SK-N-SH treated with all-trans-retinoic acid at 6 μM for 48 hours (cell line): Measurements from ENCODE around the gene SSTR5.

ENCODE experiments used
- ATAC-seq: fragments of 200-7000 bp; cut with Tn5 transposase; 3 replicates; pipeline ENCODE4 v1.9.1; 2020; ENCODE audit warnings: mild to moderate bottlenecking, moderate library complexity
- ARNTL ChIP-seq: fragments of 450-650 bp; formaldehyde crosslinking; IDR thresholded peaks from 2 replicates; pipeline ENCODE4 v1.5.0; 2020; ENCODE audit warnings: low read depth, mild to moderate bottlenecking, moderate library complexity, borderline replicate concordance
- BACH2 ChIP-seq: fragments of 250-450 bp; sonication (Bioruptor Pico); IDR thresholded peaks from 2 replicates; pipeline ENCODE4 v1.9.0; 2021; ENCODE audit warnings: mild to moderate bottlenecking, borderline replicate concordance
- ESRRG ChIP-seq: fragments of 250-450 bp; sonication (Bioruptor Pico); IDR thresholded peaks from 2 replicates; pipeline ENCODE4 v1.6.1; 2021; ENCODE audit warnings: mild to moderate bottlenecking
- ISL1 ChIP-seq: fragments of 250-450 bp; sonication (Bioruptor Pico); IDR thresholded peaks from 2 replicates; pipeline ENCODE4 v2.1.2; 2022; ENCODE audit warnings: mild to moderate bottlenecking, moderate library complexity
- OSR1 ChIP-seq: fragments of 250-450 bp; sonication (Bioruptor Pico); IDR thresholded peaks from 2 replicates; pipeline ENCODE4 v1.8.0; 2022; ENCODE audit warnings: moderate library complexity, mild to moderate bottlenecking, inconsistent platforms
- PPARA ChIP-seq: fragments of 250-450 bp; sonication (Bioruptor Pico); IDR thresholded peaks from 2 replicates; pipeline ENCODE4 v1.5.0; 2020; ENCODE audit warnings: mild to moderate bottlenecking, borderline replicate concordance
- SNAI2 ChIP-seq: fragments of 250-450 bp; sonication (Bioruptor Pico); IDR thresholded peaks from 2 replicates; pipeline ENCODE4 v1.5.0; 2020; ENCODE audit warnings: mild to moderate bottlenecking, moderate library complexity
- TCF4 ChIP-seq: fragments of 250-450 bp; sonication (Bioruptor Pico); IDR thresholded peaks from 2 replicates; pipeline ENCODE4 v1.8.0; 2021; ENCODE audit warnings: mild to moderate bottlenecking, moderate library complexity, borderline replicate concordance
- TOX ChIP-seq: fragments of 250-450 bp; sonication (Bioruptor Pico); IDR thresholded peaks from 2 replicates; pipeline ENCODE4 v1.8.0; 2021; ENCODE audit warnings: mild to moderate bottlenecking, moderate library complexity, borderline replicate concordance
- ZC3H10 ChIP-seq: fragments of 250-450 bp; sonication (Bioruptor Pico); IDR thresholded peaks from 2 replicates; pipeline ENCODE4 v1.5.1; 2021; ENCODE audit warnings: mild to moderate bottlenecking, moderate library complexity
- ZFP3 ChIP-seq: fragments of 250-450 bp; sonication (Bioruptor Pico); IDR thresholded peaks from 2 replicates; pipeline ENCODE4 v1.5.0; 2020; ENCODE audit warnings: mild to moderate bottlenecking, moderate library complexity
- ZFP30 ChIP-seq: fragments of 450-650 bp; formaldehyde crosslinking; IDR thresholded peaks from 2 replicates; pipeline ENCODE4 v1.5.0; 2022; ENCODE audit warnings: mild to moderate bottlenecking, moderate library complexity
- ZNF565 ChIP-seq: fragments of 450-650 bp; formaldehyde crosslinking; conservative IDR thresholded peaks from 2 replicates; pipeline ENCODE4 v1.5.0; 2020; ENCODE audit warnings: low read depth, mild to moderate bottlenecking, moderate library complexity
- ZNF70 ChIP-seq: fragments of 450-650 bp; formaldehyde crosslinking; IDR thresholded peaks from 2 replicates; pipeline ENCODE4 v1.5.0; 2020; ENCODE audit warnings: mild to moderate bottlenecking, moderate library complexity
- ZNF8 ChIP-seq: fragments of 450-650 bp; formaldehyde crosslinking; IDR thresholded peaks from 2 replicates; pipeline ENCODE4 v1.5.0; 2020; ENCODE audit warnings: mild to moderate bottlenecking, moderate library complexity
- TF ChIP-seq, protein P1 (sequence below): fragments of 250-450 bp; sonication (Bioruptor Pico); IDR thresholded peaks from 2 replicates; pipeline ENCODE4 v1.8.0; 2021; ENCODE audit warnings: low read depth, mild to moderate bottlenecking, moderate library complexity, borderline replicate concordance
- TF ChIP-seq, protein P2 (sequence below): fragments of 250-450 bp; sonication (Bioruptor Pico); IDR thresholded peaks from 2 replicates; pipeline ENCODE4 v1.5.0; 2020; ENCODE audit warnings: mild to moderate bottlenecking, moderate library complexity
- TF ChIP-seq, protein P3 (sequence below): fragments of 250-450 bp; sonication (Bioruptor Pico); IDR thresholded peaks from 2 replicates; pipeline ENCODE4 v1.5.1; 2021; ENCODE audit warnings: mild to moderate bottlenecking, moderate library complexity
- TF ChIP-seq, protein P4 (sequence below): fragments of 250-450 bp; sonication (Bioruptor Pico); IDR thresholded peaks from 2 replicates; pipeline ENCODE4 v1.8.0; 2020; ENCODE audit warnings: mild to moderate bottlenecking, moderate library complexity, borderline replicate concordance

Gene SSTR5

DNA sequence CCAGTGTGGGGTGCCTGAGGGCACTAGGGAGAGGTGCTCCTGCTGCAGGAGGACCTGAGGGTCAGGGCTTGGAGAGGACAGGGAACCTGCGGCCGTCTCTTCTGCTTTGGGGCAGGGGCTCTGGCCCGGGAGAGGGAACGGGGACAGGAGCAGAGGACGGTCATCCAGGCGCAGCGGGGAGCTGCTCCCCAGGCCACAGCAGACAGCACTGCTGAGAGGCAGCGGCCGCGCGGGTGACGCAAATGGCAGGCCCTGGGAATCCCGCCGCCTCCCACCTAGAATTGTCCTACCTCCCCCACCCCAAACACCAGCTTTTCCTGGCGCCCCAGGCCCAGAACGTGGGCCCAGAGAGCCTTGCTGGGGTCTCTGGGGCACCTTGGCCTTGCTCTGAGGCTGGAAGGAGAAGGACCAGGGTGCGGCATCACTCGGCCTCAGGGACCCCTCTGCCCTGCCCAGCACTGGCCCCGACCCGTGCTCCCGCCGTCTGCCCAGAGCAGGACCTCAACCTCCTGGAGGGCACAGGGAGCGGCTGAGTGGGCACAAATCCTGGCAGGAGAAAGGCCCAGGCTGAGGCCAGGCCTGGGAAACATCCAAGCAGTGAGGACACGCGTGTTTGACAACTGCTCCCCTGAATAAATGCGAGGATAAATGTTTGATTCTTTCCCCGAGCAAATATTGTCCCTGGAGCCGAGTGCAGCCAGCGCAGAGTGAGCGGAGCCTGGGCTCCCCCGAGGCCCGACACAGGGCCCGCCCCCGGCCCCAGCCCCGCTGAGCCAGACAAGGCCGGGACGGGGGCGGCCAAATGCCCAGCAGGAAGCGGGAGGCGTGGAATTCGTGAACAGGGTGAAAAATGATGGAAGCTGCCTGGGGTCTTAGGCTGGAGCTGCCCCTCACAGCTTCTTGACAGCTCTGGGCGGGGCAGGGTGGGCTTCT is 8.5 kb downstream of the SSTR5 start:
- TF ChIP-seq, protein P1, sequence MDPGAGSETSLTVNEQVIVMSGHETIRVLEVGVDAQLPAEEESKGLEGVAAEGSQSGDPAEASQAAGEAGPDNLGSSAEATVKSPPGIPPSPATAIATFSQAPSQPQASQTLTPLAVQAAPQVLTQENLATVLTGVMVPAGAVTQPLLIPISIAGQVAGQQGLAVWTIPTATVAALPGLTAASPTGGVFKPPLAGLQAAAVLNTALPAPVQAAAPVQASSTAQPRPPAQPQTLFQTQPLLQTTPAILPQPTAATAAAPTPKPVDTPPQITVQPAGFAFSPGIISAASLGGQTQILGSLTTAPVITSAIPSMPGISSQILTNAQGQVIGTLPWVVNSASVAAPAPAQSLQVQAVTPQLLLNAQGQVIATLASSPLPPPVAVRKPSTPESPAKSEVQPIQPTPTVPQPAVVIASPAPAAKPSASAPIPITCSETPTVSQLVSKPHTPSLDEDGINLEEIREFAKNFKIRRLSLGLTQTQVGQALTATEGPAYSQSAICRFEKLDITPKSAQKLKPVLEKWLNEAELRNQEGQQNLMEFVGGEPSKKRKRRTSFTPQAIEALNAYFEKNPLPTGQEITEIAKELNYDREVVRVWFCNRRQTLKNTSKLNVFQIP (CRISPR knock-in tag): no peak
- TF ChIP-seq SNAI2 (CRISPR knock-in tag): no peak
- TF ChIP-seq BACH2 (CRISPR knock-in tag): no peak
- TF ChIP-seq ESRRG: no peak
- no peak for TF ChIP-seq ZC3H10 (CRISPR knock-in tag)
- no peak for TF ChIP-seq TOX (CRISPR knock-in tag)
- no peak for TF ChIP-seq TCF4 (CRISPR knock-in tag)
- no peak for TF ChIP-seq ZFP30 (CRISPR knock-in tag)
- TF ChIP-seq ZNF8 (CRISPR knock-in tag): no peak
- TF ChIP-seq, protein P2, sequence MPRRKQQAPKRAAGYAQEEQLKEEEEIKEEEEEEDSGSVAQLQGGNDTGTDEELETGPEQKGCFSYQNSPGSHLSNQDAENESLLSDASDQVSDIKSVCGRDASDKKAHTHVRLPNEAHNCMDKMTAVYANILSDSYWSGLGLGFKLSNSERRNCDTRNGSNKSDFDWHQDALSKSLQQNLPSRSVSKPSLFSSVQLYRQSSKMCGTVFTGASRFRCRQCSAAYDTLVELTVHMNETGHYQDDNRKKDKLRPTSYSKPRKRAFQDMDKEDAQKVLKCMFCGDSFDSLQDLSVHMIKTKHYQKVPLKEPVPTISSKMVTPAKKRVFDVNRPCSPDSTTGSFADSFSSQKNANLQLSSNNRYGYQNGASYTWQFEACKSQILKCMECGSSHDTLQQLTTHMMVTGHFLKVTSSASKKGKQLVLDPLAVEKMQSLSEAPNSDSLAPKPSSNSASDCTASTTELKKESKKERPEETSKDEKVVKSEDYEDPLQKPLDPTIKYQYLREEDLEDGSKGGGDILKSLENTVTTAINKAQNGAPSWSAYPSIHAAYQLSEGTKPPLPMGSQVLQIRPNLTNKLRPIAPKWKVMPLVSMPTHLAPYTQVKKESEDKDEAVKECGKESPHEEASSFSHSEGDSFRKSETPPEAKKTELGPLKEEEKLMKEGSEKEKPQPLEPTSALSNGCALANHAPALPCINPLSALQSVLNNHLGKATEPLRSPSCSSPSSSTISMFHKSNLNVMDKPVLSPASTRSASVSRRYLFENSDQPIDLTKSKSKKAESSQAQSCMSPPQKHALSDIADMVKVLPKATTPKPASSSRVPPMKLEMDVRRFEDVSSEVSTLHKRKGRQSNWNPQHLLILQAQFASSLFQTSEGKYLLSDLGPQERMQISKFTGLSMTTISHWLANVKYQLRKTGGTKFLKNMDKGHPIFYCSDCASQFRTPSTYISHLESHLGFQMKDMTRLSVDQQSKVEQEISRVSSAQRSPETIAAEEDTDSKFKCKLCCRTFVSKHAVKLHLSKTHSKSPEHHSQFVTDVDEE (CRISPR knock-in tag): no peak
- no peak for TF ChIP-seq ISL1 (CRISPR knock-in tag)
- no peak for TF ChIP-seq ZNF70 (CRISPR knock-in tag)
- no peak for TF ChIP-seq ARNTL (CRISPR knock-in tag)
- TF ChIP-seq, all 23 proteins: peak for 0
- no peak for ATAC-seq

DNA sequence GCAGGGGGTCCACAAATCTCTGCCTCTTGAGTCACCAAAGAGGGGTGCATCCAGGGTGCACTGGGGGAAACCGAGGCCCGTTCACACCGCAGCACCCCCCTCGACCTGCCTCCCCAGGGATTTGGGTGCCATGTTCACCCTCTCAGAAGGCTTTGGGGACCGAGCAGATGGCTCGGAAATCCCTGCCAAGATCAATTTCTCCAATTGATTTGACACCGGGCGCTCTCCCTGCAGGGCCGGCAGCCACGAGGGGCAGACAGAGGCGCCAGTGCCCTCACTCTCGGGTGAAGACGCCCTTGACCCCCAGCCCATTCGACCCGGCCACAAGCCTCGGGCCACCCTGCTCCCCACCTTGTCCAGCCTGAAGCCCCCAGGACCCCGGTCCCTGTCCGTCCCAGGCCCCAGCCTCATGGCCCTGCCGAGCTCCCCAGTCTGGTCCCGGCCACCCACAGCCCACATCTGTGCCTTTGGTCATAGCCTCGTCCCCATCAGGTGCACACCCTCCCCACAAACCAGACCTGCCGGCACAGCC is 9.3 kb downstream of the SSTR5 start:
- no peak for ATAC-seq
- TF ChIP-seq ZNF565 (CRISPR knock-in tag): no peak
- no peak for TF ChIP-seq PPARA (CRISPR knock-in tag)
- no peak for TF ChIP-seq ZFP3 (CRISPR knock-in tag)
- TF ChIP-seq, protein P3, sequence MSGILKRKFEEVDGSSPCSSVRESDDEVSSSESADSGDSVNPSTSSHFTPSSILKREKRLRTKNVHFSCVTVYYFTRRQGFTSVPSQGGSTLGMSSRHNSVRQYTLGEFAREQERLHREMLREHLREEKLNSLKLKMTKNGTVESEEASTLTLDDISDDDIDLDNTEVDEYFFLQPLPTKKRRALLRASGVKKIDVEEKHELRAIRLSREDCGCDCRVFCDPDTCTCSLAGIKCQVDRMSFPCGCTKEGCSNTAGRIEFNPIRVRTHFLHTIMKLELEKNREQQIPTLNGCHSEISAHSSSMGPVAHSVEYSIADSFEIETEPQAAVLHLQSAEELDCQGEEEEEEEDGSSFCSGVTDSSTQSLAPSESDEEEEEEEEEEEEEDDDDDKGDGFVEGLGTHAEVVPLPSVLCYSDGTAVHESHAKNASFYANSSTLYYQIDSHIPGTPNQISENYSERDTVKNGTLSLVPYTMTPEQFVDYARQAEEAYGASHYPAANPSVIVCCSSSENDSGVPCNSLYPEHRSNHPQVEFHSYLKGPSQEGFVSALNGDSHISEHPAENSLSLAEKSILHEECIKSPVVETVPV (CRISPR knock-in tag): no peak
- TF ChIP-seq ZFP30 (CRISPR knock-in tag): no peak
- no peak for TF ChIP-seq TCF4 (CRISPR knock-in tag)
- no peak for TF ChIP-seq ARNTL (CRISPR knock-in tag)
- TF ChIP-seq, protein P1 (CRISPR knock-in tag): no peak
- TF ChIP-seq BACH2 (CRISPR knock-in tag): no peak
- no peak for TF ChIP-seq SNAI2 (CRISPR knock-in tag)
- no peak for TF ChIP-seq OSR1 (CRISPR knock-in tag)
- TF ChIP-seq, protein P4, sequence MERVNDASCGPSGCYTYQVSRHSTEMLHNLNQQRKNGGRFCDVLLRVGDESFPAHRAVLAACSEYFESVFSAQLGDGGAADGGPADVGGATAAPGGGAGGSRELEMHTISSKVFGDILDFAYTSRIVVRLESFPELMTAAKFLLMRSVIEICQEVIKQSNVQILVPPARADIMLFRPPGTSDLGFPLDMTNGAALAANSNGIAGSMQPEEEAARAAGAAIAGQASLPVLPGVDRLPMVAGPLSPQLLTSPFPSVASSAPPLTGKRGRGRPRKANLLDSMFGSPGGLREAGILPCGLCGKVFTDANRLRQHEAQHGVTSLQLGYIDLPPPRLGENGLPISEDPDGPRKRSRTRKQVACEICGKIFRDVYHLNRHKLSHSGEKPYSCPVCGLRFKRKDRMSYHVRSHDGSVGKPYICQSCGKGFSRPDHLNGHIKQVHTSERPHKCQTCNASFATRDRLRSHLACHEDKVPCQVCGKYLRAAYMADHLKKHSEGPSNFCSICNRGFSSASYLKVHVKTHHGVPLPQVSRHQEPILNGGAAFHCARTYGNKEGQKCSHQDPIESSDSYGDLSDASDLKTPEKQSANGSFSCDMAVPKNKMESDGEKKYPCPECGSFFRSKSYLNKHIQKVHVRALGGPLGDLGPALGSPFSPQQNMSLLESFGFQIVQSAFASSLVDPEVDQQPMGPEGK (CRISPR knock-in tag): no peak
- TF ChIP-seq, protein P2 (CRISPR knock-in tag): no peak
